Measurements from ENCODE around the gene NFIC.

DNA sequence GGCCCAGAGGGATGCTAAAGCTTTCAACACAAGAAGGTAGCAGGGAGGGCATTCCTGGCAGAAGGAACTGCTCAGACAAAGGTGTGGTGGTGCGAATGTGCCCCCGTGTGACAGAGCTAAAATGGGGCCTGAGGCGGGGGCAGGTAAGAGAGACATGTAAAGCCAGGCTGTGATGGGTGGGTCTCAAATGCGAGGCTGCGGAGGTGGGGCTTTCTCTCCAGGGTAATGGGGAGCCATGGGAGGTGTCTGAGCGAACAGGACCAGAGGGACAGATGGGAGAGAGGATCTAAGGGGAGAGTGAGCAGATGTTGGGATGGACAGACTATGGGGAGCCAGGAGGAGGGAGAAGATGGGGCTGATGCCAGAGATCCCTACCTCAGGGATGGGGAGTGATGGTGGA, 44.7 kb upstream of the NFIC start:
- no peak for TF ChIP-seq EZH2 (IDR thresholded peaks at IDR 0.05; ENCODE audit: borderline replicate concordance, low read length)
- TF ChIP-seq, protein P1, sequence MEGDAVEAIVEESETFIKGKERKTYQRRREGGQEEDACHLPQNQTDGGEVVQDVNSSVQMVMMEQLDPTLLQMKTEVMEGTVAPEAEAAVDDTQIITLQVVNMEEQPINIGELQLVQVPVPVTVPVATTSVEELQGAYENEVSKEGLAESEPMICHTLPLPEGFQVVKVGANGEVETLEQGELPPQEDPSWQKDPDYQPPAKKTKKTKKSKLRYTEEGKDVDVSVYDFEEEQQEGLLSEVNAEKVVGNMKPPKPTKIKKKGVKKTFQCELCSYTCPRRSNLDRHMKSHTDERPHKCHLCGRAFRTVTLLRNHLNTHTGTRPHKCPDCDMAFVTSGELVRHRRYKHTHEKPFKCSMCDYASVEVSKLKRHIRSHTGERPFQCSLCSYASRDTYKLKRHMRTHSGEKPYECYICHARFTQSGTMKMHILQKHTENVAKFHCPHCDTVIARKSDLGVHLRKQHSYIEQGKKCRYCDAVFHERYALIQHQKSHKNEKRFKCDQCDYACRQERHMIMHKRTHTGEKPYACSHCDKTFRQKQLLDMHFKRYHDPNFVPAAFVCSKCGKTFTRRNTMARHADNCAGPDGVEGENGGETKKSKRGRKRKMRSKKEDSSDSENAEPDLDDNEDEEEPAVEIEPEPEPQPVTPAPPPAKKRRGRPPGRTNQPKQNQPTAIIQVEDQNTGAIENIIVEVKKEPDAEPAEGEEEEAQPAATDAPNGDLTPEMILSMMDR (conservative IDR thresholded peaks at IDR 0.05 in 1 of 2, IDR thresholded peaks at IDR 0.05 in 1 of 2; ENCODE audit: extremely low read depth in 1 of 2, insufficient read depth in 1 of 2, low read depth in 1 of 2, low read length in 2 of 2): no peak

All from mammary epithelial cell (primary cell).